HG03039 (cell line): ENCODE measurements around the gene GNB2.

Experiments used
- ATAC-seq: cut with Tn5 transposase; IDR thresholded peaks from one replicate; pipeline ENCODE4 v1.9.1; 2021; ENCODE audit warnings: mild to moderate bottlenecking, moderate library complexity; ENCODE audit not compliant: unreplicated experiment

Gene GNB2

GRCh38 chr7:100680576-100681271, 7.2 kb downstream of the GNB2 start:
- no peak for ATAC-seq

- ATAC-seq, result no peak
These were observed 8.1 kb downstream of the GNB2 start for GRCh38 chr7:100681491-100682227.

- ATAC-seq, result no peak
These were observed 8.7 kb downstream of the GNB2 start for GRCh38 chr7:100682228-100682741.

GRCh38 chr7:100682991-100683658, 9.6 kb downstream of the GNB2 start:
- ATAC-seq, result no peak

- ATAC-seq, result no peak
These were observed 10.4 kb downstream of the GNB2 start for GRCh38 chr7:100683659-100684533.

- ATAC-seq, result no peak
These were observed 11.0 kb downstream of the GNB2 start for GRCh38 chr7:100684534-100685042.

GRCh38 chr7:100685049-100685605, 11.6 kb downstream of the GNB2 start:
- ATAC-seq, result no peak

- no peak for ATAC-seq
These were observed 12.1 kb downstream of the GNB2 start for GRCh38 chr7:100685631-100686145.

GRCh38 chr7:100686201-100686821, 12.8 kb downstream of the GNB2 start:
- ATAC-seq, result no peak

- ATAC-seq, result no peak
These were observed 13.3 kb downstream of the GNB2 start for GRCh38 chr7:100686822-100687211.

- no peak for ATAC-seq
These were observed 13.7 kb downstream of the GNB2 start for GRCh38 chr7:100687261-100687660.

GRCh38 chr7:100687751-100688300, 14.3 kb downstream of the GNB2 start:
- ATAC-seq, result no peak

GRCh38 chr7:100688326-100688860, 14.9 kb downstream of the GNB2 start:
- ATAC-seq, result no peak

- no peak for ATAC-seq
These were observed 15.9 kb downstream of the GNB2 start for GRCh38 chr7:100689230-100690135.

- ATAC-seq, result no peak
These were observed 18.4 kb downstream of the GNB2 start for GRCh38 chr7:100691676-100692577.

GRCh38 chr7:100692578-100692961, 19.0 kb downstream of the GNB2 start:
- no peak for ATAC-seq
